ENCODE measurements around the gene NOP9.

Gene NOP9

GRCh38 chr14:24261969-24262327, 37.7 kb upstream of the NOP9 start:
- Mint-ChIP-seq H3K4me1 (peaks cover 4% of the 10 kb centered on the region), H3K36me3 (ENCODE audit: low read depth) (peaks cover under 1% of the 10 kb centered on the region), H3K27me3 (ENCODE audit: low read depth) (no peaks in the 10 kb centered on the region), H3K27ac (no peak overlapping the region), H3K4me3 (no peak overlapping the region), H3K9me3 (no peaks in the 10 kb centered on the region)
- no peak for TF ChIP-seq CTCF (IDR thresholded peaks at IDR 0.05; ENCODE audit: unreplicated experiment in 3 of 3)

- Mint-ChIP-seq H3K36me3 (ENCODE audit: low read depth) (peaks cover 5% of the 10 kb centered on the region), H3K27ac (peak within 1 kb of the TSS in 1 of 3 experiments; percentile 48), H3K4me3 (no peak within 1 kb of the TSS), H3K27me3 (ENCODE audit: low read depth) (no peaks in the 10 kb centered on the region), H3K4me1 (peaks cover 4% of the 10 kb centered on the region), H3K9me3 (no peaks in the 10 kb centered on the region)
- TF ChIP-seq CTCF (IDR thresholded peaks at IDR 0.05; ENCODE audit: unreplicated experiment in 3 of 3) = no peak
These were observed 36.6 kb upstream of the NOP9 start, which contains the start of gene TGM1 for GRCh38 chr14:24262821-24263733. TSS of gene TGM1 (minus strand) at chr14:24263177. CDS start at chr14:24262352, 825 bp downstream.

GRCh38 chr14:24263848-24264247, 35.8 kb upstream of the NOP9 start:
- Mint-ChIP-seq H3K4me3 (no peak overlapping the region), H3K4me1 (peaks cover 4% of the 10 kb centered on the region), H3K27me3 (ENCODE audit: low read depth) (no peaks in the 10 kb centered on the region), H3K27ac (peak overlapping the region in 1 of 3 experiments; percentile 48), H3K36me3 (ENCODE audit: low read depth) (peaks cover 5% of the 10 kb centered on the region), H3K9me3 (no peaks in the 10 kb centered on the region)
- TF ChIP-seq CTCF (IDR thresholded peaks at IDR 0.05; ENCODE audit: unreplicated experiment in 3 of 3) = no peak

- no peaks in the 10 kb centered on the region for H3K9me3 Mint-ChIP-seq
- no peak for TF ChIP-seq CTCF (IDR thresholded peaks at IDR 0.05; ENCODE audit: unreplicated experiment in 3 of 3)
- no peak overlapping the region for H3K4me3 Mint-ChIP-seq
- no peaks in the 10 kb centered on the region for H3K27me3 Mint-ChIP-seq (ENCODE audit: low read depth)
- peaks cover 4% of the 10 kb centered on the region for H3K4me1 Mint-ChIP-seq
- peaks cover 5% of the 10 kb centered on the region for H3K36me3 Mint-ChIP-seq (ENCODE audit: low read depth)
- peak overlapping the region in 1 of 3 experiments; percentile 48 for H3K27ac Mint-ChIP-seq
These were observed 35.4 kb upstream of the NOP9 start for GRCh38 chr14:24264298-24264697.

- TF ChIP-seq CTCF (IDR thresholded peaks at IDR 0.05; ENCODE audit: unreplicated experiment in 3 of 3) = no peak
- H3K4me1 Mint-ChIP-seq = peaks cover 2% of the 10 kb centered on the region
- no peaks in the 10 kb centered on the region for H3K27me3 Mint-ChIP-seq (ENCODE audit: low read depth)
- H3K9me3 Mint-ChIP-seq = no peaks in the 10 kb centered on the region
- no peak overlapping the region for H3K27ac Mint-ChIP-seq
- peaks cover 5% of the 10 kb centered on the region for H3K36me3 Mint-ChIP-seq (ENCODE audit: low read depth)
- peak overlapping the region in 1 of 3 experiments; percentile 35 for H3K4me3 Mint-ChIP-seq
These were observed 33.1 kb upstream of the NOP9 start for GRCh38 chr14:24266344-24267244.
